T-cell (primary cell): Measurements from ENCODE around the gene USP48. TPM values are rescaled to one million over a fixed set of nuclear protein-coding genes. Genes with fewer than 3 reads are reported as not detected.
"Not testable (repeated sequence)": the region's sequence is repeated elsewhere in the genome, so short reads cannot be mapped to it uniquely, and the experiment has no call there.

Experiments used
- ATAC-seq, 4 experiments: fragments of 200-7000 bp in 3 of 4; fragments of 150-1000 bp in 1 of 4; cut with Tn5 transposase; replicated peaks in 1 of 4; 1 replicate in 3 of 4; 2 replicates in 1 of 4; pipeline ENCODE4 v1.10.0; 2021; ENCODE audit warnings: moderate library complexity in 3 of 4, mild to moderate bottlenecking in 2 of 4, moderate number of reproducible peaks in 1 of 4
- CTCF ChIA-PET, 2 donors: fragments of 300-600 bp; sonication (Branson Sonifier 250); formaldehyde crosslinking; loops; one replicate each; lab custom pipeline; 2022; ENCODE audit warnings: antibody characterized with exemption in 2 of 2; lab: Charles Lee
- POLR2A ChIA-PET, 2 donors: fragments of 300-600 bp; sonication (Branson Sonifier 250); formaldehyde crosslinking; loops; one replicate each; lab custom pipeline; 2022; ENCODE audit warnings: antibody characterized with exemption in 2 of 2; lab: Charles Lee
- DNase-seq, 35 experiments: peaks; one replicate each; pipeline versions ENCODE4 v3.0.0 to v3.0.0-alpha.2; 2013 to 2023
- H3K27ac ChIP-seq: one replicate; pipeline ENCODE4 v1.5.1; 2013; ENCODE audit warnings: low read length
- H3K27me3 ChIP-seq, 2 experiments: replicated peaks in 1 of 2; 1 replicate in 1 of 2; 2 replicates in 1 of 2; pipeline versions ENCODE4 v1.6.1 to v1.7.0; 2013; ENCODE audit warnings: low read length in 1 of 2, mixed read lengths in 1 of 2; ENCODE audit not compliant: control insufficient read depth in 2 of 2, insufficient read depth in 2 of 2; ENCODE audit errors: extremely low read depth in 1 of 2
- H3K36me3 ChIP-seq, 2 donors: 1 replicate in 1 of 2; 2 replicates in 1 of 2; pipeline versions ENCODE4 v1.6.1 to v1.7.0; 2013; ENCODE audit warnings: low read length in 1 of 2; ENCODE audit not compliant: control insufficient read depth in 2 of 2, insufficient read depth in 1 of 2; ENCODE audit errors: extremely low read depth in 1 of 2
- H3K4me1 ChIP-seq, 2 experiments: 1 replicate in 1 of 2; 2 replicates in 1 of 2; pipeline versions ENCODE4 v1.6.1 to v1.7.0; 2013; ENCODE audit warnings: low read length in 2 of 2, mixed read lengths in 1 of 2; ENCODE audit not compliant: insufficient read depth in 2 of 2, control insufficient read depth in 1 of 2; ENCODE audit errors: extremely low read depth in 1 of 2
- H3K4me3 ChIP-seq, 2 donors: 1 replicate in 1 of 2; 2 replicates in 1 of 2; pipeline versions ENCODE4 v1.5.1 to v1.7.0; 2013; ENCODE audit warnings: mild to moderate bottlenecking in 2 of 2, low read length in 1 of 2, moderate library complexity in 1 of 2; ENCODE audit not compliant: control insufficient read depth in 1 of 2; ENCODE audit errors: extremely low read depth in 1 of 2
- H3K9me3 ChIP-seq: 2 replicates; pipeline ENCODE4 v1.7.0; 2013
- H3K27ac Mint-ChIP-seq, 2 donors: one replicate each; pipeline ENCODE4 v1.8.0; 2020 to 2021; ENCODE audit warnings: mild to moderate bottlenecking in 2 of 2, mixed read lengths in 2 of 2
- H3K27me3 Mint-ChIP-seq, 2 donors: one replicate each; pipeline ENCODE4 v1.8.0; 2021 to 2022; ENCODE audit warnings: mixed read lengths in 2 of 2
- H3K36me3 Mint-ChIP-seq: one replicate; pipeline ENCODE4 v1.8.0; 2021; ENCODE audit warnings: mixed read lengths
- H3K4me1 Mint-ChIP-seq, 3 donors: one replicate each; pipeline ENCODE4 v1.8.0; 2020 to 2022; ENCODE audit warnings: mixed read lengths in 3 of 3, mild to moderate bottlenecking in 1 of 3
- H3K4me3 Mint-ChIP-seq, 3 donors: one replicate each; pipeline ENCODE4 v1.8.0; 2020 to 2022; ENCODE audit warnings: mild to moderate bottlenecking in 3 of 3, mixed read lengths in 3 of 3, moderate library complexity in 3 of 3
- H3K9me3 Mint-ChIP-seq, 3 donors: one replicate each; pipeline ENCODE4 v1.8.0; 2020 to 2022; ENCODE audit warnings: mixed read lengths in 3 of 3
- WGBS: methylation state at CpG from one replicate; pipeline ENCODE4 v1.1.5; 2013; ENCODE audit warnings: missing lambda C conversion rate; ENCODE audit not compliant: insufficient coverage; 5-methylcytosine and 5-hydroxymethylcytosine counted together
- total RNA-seq, 35 experiments: library from RNA in 6 of 35; stranded (reverse) in 6 of 35; fragments of 120-200 nt in 1 of 35; gene quantifications; one replicate each; pipeline versions ENCODE4 v1.2.1 to v1.2.4 and lab custom pipeline; 2013 to 2026

USP48 gene
- total RNA-seq, 5 donors from 2014 or later (not counting 1 experiment from before 2014, with no cell fraction given): 65.8 to 95.6 (median 77.5) TPM

DNA sequence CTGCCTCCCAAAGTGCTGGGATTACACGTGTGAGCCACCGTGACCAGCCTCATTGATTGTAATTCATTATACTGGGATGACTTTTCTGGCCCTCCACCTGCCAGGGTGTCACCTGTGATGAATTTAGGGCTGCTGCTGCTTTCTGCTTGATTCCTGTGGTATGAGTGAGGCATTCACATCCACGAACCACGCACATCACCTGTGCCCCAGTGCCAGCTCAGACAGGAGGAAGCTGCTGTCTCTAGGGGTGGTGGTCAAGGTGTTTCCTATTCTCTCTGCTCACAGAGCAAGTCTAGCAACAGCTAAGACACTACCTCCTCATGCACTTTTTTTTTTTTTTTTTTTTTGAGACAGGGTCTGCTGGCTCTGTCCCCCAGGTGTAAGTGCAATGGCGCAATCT, 16.8 kb upstream of the USP48 start:
- ATAC-seq (no peak), DNase-seq (no peak)
- Histone ChIP-seq H3K27ac (no peak overlapping the region), H3K4me3 (no peak overlapping the region), H3K9me3 (no peaks in the 10 kb centered on the region), H3K36me3 (no peaks in the 10 kb centered on the region), H3K4me1 (no peaks in the 10 kb centered on the region), H3K27me3 (no peaks in the 10 kb centered on the region)
- no peak overlapping the region for H3K27ac Mint-ChIP-seq
- POLR2A ChIA-PET: interaction anchor here in 1 of 2 donors (0.6 kb wide), 1 partner anchor 29 kb away, joined by 6 read pairs; no protein-coding TSS in a partner anchor
- H3K9me3 Mint-ChIP-seq: peaks cover 3 to 4% (median 4%) of the 10 kb centered on the region in 3 donors
- no peak overlapping the region for H3K4me3 Mint-ChIP-seq
- CTCF ChIA-PET: interaction anchor here in 1 of 2 donors (0.7 kb wide), 1 partner anchor 30 kb away, joined by 3 read pairs; no protein-coding TSS in a partner anchor
- H3K36me3 Mint-ChIP-seq: no peaks in the 10 kb centered on the region
- peaks cover 3% of the 10 kb centered on the region in 2 donors for H3K27me3 Mint-ChIP-seq
- no CpG with 5 or more reads among the region's 5 CpGs for WGBS
- no peaks in the 10 kb centered on the region for H3K4me1 Mint-ChIP-seq

DNA sequence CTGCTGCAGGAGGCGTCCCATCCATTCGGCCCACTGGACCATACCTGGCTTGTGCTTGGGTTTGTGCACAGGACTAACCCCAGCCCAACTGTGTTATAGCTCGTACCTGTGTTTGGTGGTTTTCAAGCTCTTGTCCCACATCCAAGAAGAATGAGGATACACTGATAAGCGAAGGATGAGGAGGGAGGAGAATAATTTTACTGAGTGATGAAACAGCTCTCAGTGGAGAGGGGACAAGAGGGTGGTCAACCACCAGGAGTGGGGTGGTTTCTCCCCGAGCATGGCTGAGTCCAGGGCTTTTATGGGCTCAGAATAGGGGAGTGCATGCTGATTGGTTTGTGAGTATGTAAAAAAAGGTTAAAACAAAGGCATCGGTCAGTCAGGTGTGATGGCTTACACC, 12.1 kb upstream of the USP48 start:
- Mint-ChIP-seq H3K27me3 (no peaks in the 10 kb centered on the region), H3K4me3 (no peak overlapping the region), H3K4me1 (peaks cover 0 to 2% (median 0%) of the 10 kb centered on the region in 3 donors), H3K27ac (no peak overlapping the region), H3K36me3 (no peaks in the 10 kb centered on the region), H3K9me3 (peaks cover 5 to 7% (median 7%) of the 10 kb centered on the region in 3 donors)
- no peaks in the 10 kb centered on the region for H3K9me3 ChIP-seq
- H3K27ac ChIP-seq: no peak overlapping the region
- no peaks in the 10 kb centered on the region for H3K36me3 ChIP-seq
- CTCF ChIA-PET: no interaction called here
- H3K27me3 ChIP-seq: no peaks in the 10 kb centered on the region
- ATAC-seq (no peak), DNase-seq (no peak)
- no peak overlapping the region for H3K4me3 ChIP-seq
- no peaks in the 10 kb centered on the region for H3K4me1 ChIP-seq
- WGBS: 100% methylated on average over 4 of the region's 6 CpGs
- POLR2A ChIA-PET: interaction anchor here in 1 of 2 donors (0.7 kb wide), 1 partner anchor 654 kb away, joined by 9 read pairs; no protein-coding TSS in a partner anchor

DNA sequence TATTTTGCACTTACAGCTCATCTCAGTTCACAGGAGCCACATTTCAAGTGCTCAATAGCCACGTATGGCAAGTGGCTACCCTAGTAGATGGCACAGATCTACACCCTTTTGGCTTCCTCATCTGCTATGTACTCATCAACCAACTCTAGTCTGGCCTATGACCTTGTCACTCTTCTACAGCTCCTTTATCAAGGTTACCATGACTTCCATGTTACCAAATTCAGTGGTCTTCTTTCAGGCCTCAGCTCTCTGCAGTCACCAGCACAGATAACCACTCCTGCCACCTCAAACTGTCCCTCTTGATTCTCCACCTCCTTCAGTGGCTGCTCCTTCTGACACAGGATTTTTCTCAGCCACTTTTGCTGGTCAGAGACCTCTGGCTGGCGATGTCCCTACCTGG, 11.7 kb upstream of the USP48 start:
- no peak overlapping the region for H3K4me3 Mint-ChIP-seq
- H3K27ac ChIP-seq: no peak overlapping the region
- H3K27ac Mint-ChIP-seq: no peak overlapping the region
- H3K27me3 ChIP-seq: no peaks in the 10 kb centered on the region
- DNase-seq (no peak), ATAC-seq (no peak)
- H3K36me3 Mint-ChIP-seq: no peaks in the 10 kb centered on the region
- 76% methylated on average over 2 of the region's 2 CpGs for WGBS
- H3K9me3 ChIP-seq: no peaks in the 10 kb centered on the region
- H3K36me3 ChIP-seq: no peaks in the 10 kb centered on the region
- ChIA-PET POLR2A (interaction anchor here in 1 of 2 donors (0.7 kb wide), 1 partner anchor 654 kb away, joined by 9 read pairs; no protein-coding TSS in a partner anchor), CTCF (no interaction called here)
- peaks cover 5 to 7% (median 7%) of the 10 kb centered on the region in 3 donors for H3K9me3 Mint-ChIP-seq
- no peaks in the 10 kb centered on the region for H3K4me1 ChIP-seq
- peaks cover 0 to 2% (median 0%) of the 10 kb centered on the region in 3 donors for H3K4me1 Mint-ChIP-seq
- H3K4me3 ChIP-seq: no peak overlapping the region
- no peaks in the 10 kb centered on the region for H3K27me3 Mint-ChIP-seq

DNA sequence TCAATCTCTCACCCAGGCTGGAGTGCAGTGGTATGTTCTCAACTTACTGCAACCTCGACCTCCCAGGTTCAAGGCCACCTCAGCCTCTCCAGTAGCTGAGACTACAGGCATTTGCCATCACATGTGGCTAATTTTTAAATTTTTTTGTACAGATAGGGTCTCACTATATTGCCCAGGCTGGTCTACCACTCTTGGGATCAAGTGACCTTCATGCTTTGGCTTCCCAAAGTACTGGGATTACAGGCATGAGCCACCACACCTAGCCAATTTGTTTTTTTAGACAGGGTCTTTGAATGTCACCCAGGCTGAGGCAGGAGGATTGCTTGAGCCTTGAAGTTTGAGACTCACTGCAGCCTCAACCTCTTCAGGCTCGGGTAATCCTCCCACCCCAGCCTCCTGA, 10.2 kb upstream of the USP48 start:
- ATAC-seq (no peak), DNase-seq (no peak)
- POLR2A ChIA-PET: no interaction called here
- CTCF ChIA-PET: interaction anchor here in 1 of 2 donors (0.6 kb wide), 1 partner anchor 258 kb away, joined by 5 read pairs; no protein-coding TSS in a partner anchor
- WGBS: no CpG with 5 or more reads among the region's 2 CpGs
- Histone ChIP-seq H3K36me3 (no peaks in the 10 kb centered on the region), H3K27me3 (no peaks in the 10 kb centered on the region), H3K27ac (no peak overlapping the region), H3K4me1 (no peaks in the 10 kb centered on the region), H3K9me3 (no peaks in the 10 kb centered on the region), H3K4me3 (no peak overlapping the region)
- H3K36me3 Mint-ChIP-seq: no peaks in the 10 kb centered on the region
- no peak overlapping the region for H3K4me3 Mint-ChIP-seq
- peaks cover 5 to 7% (median 7%) of the 10 kb centered on the region in 3 donors for H3K9me3 Mint-ChIP-seq
- H3K27me3 Mint-ChIP-seq: no peaks in the 10 kb centered on the region
- peaks cover 0 to 2% (median 0%) of the 10 kb centered on the region in 3 donors for H3K4me1 Mint-ChIP-seq
- no peak overlapping the region for H3K27ac Mint-ChIP-seq

GRCh38 chr1:21786640-21787039, 3.7 kb upstream of the USP48 start:
- Mint-ChIP-seq H3K36me3 (no peaks in the 10 kb centered on the region), H3K4me3 (no peak overlapping the region), H3K27me3 (peaks cover 0 to 2% of the 10 kb centered on the region in 2 donors), H3K9me3 (no peaks in the 10 kb centered on the region), H3K27ac (no peak overlapping the region), H3K4me1 (peaks cover 12 to 16% (median 12%) of the 10 kb centered on the region in 3 donors)
- no peaks in the 10 kb centered on the region for H3K27me3 ChIP-seq
- no peaks in the 10 kb centered on the region for H3K9me3 ChIP-seq
- ATAC-seq (no peak), DNase-seq (no peak)
- 50% methylated on average over 1 of the region's 2 CpGs for WGBS
- POLR2A ChIA-PET: no interaction called here
- CTCF ChIA-PET: interaction anchor here in 1 of 2 donors (0.6 kb wide), 2 partner anchors 10 to 743 kb away, joined by 3 read pairs; no protein-coding TSS in a partner anchor
- H3K4me3 ChIP-seq: no peak overlapping the region
- H3K4me1 ChIP-seq: peaks cover 6 to 11% of the 10 kb centered on the region in 2 experiments
- H3K36me3 ChIP-seq: no peaks in the 10 kb centered on the region
- no peak overlapping the region for H3K27ac ChIP-seq

GRCh38 chr1:21785764-21786163, 2.8 kb upstream of the USP48 start:
- H3K4me3 ChIP-seq, H3K27ac Mint-ChIP-seq, H3K27me3 ChIP-seq, ATAC-seq, H3K9me3 Mint-ChIP-seq, H3K36me3 ChIP-seq, H3K27me3 Mint-ChIP-seq, H3K36me3 Mint-ChIP-seq, H3K27ac ChIP-seq, H3K4me3 Mint-ChIP-seq, POLR2A ChIA-PET, H3K9me3 ChIP-seq, DNase-seq: not testable (repeated sequence)
- H3K4me1 ChIP-seq: peaks cover 10 to 20% of the 10 kb centered on the region in 2 experiments
- CTCF ChIA-PET: interaction anchor here in 1 of 2 donors (0.6 kb wide), 1 partner anchor 9 kb away, joined by 3 read pairs; no protein-coding TSS in a partner anchor
- H3K4me1 Mint-ChIP-seq: peaks cover 15 to 18% (median 16%) of the 10 kb centered on the region in 3 donors
- 90% methylated on average over 9 of the region's 9 CpGs for WGBS
